ENCODE measurements around the gene TAF12.
"Not testable (repeated sequence)": the region's sequence is repeated elsewhere in the genome, so short reads cannot be mapped to it uniquely, and the experiment has no call there.

The TAF12 gene

DNA sequence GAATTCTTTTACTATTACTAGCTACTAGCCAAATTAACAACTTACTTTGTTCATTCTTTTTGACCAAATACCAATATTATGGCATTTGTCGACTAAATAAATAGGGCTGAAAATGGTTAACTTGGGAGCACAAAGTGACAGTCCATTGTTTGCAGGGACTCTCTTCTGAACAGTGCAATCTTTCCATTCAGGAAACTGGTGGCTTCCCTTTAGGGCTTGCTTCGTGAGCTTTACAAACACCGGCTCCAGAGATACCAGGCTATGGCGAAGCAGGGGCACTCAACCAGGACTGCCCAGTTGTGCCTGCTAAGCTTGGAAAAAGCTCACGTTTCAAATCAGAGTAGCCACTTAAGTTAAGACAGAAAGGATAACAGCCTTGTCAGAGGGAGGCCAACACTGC, 38.5 kb downstream of the TAF12 start:
- H3K27ac Mint-ChIP-seq = no peak overlapping the region
- no peaks in the 10 kb centered on the region for H3K9me3 Mint-ChIP-seq
- no peak overlapping the region for H3K4me3 Mint-ChIP-seq
- H3K4me1 Mint-ChIP-seq (ENCODE audit: low read depth) = peaks cover 8% of the 10 kb centered on the region
- H3K27me3 Mint-ChIP-seq = no peaks in the 10 kb centered on the region
- H3K36me3 Mint-ChIP-seq (ENCODE audit: low read depth) = peaks cover 30% of the 10 kb centered on the region

DNA sequence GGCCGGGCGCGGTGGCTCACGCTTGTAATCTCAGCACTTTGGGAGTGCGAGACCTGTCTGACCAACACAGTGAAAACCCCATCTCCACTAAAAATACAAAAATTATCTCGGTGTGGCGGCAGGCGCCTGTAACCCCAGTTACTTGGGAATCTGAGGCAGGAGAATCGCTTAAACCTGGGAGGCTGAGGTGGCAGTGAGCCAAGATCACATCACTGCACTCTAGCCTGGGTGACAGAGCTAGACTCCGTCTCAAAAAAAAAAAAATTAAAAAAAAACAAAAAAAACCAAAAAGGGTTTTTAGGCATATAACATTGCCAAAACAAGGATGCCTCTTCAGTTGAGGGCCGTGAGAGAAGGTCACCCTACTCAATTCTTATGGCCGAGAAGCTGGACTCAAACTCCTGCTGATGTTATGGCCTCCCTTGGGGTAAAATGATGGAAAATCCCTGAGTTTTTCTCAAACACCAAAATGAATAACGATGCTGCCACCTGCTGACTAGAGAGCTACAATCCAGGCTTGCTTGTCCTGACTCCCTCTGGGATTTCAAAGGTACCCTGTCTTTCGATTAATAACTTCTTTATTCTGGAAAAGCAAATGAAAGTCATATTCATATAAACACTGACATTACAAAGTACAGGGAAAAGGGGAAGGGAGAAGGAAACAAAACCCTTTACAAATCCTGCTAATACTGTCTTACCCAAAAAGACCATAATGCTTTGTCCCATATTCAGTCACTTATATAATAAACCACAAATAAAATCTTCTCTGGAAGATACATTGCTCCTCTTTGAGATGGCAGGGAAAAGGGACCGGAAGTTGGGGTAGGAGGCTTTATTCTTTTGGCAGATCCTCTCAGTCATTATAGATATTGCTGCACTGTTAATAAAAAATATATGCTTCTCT, 40.1 kb downstream of the TAF12 start:
- Mint-ChIP-seq H3K27ac (no peak overlapping the region), H3K4me3 (no peak overlapping the region), H3K27me3 (no peaks in the 10 kb centered on the region), H3K36me3 (ENCODE audit: low read depth) (peaks cover 30% of the 10 kb centered on the region), H3K4me1 (ENCODE audit: low read depth) (peaks cover 11% of the 10 kb centered on the region), H3K9me3 (no peaks in the 10 kb centered on the region)

DNA sequence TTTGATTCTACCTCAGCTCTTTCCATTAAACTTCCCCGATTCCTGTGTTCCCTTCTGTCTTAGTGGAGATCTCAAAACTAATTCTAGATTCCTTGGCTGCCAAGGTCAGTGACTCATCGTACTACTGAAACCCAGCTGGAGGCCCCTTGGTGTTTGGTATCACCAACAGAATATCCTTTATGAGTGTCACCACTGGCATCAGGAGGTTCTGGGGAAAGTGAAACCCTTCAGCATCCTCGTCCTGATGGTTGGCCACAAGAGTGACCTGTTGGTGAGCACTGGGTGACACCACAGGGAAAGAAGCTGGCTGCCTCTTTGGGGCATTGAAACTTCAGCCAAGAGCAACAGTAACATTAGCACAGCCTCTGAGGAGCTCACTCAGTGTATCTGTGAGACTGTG, 41.2 kb downstream of the TAF12 start:
- Mint-ChIP-seq H3K27ac (no peak overlapping the region), H3K4me3 (no peak overlapping the region), H3K27me3 (no peaks in the 10 kb centered on the region), H3K4me1 (ENCODE audit: low read depth) (peaks cover 11% of the 10 kb centered on the region), H3K36me3 (ENCODE audit: low read depth) (peaks cover 30% of the 10 kb centered on the region), H3K9me3 (no peaks in the 10 kb centered on the region)

DNA sequence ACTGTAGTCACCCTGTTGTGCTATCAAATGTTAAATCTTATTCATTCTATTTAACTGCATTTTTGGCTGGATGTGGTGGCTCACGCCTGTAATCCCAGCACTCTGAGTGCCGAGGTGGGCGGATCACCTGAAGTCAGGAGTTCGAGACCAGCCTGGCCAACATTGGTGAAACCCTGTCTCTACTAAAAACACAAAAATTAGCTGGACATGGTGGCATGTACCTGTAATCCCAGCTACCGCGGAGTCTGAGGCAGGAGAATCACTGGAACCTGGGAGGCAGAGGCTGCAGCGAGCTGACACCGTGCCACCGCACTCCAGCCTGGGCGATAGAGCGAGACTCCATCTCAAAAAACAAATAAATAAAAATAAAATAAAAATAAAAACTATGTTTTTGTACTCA, 46.6 kb downstream of the TAF12 start:
- H3K27me3 Mint-ChIP-seq; H3K4me3 Mint-ChIP-seq; H3K27ac Mint-ChIP-seq; H3K36me3 Mint-ChIP-seq (ENCODE audit: low read depth); H3K9me3 Mint-ChIP-seq: not testable (repeated sequence)
- peaks cover 13% of the 10 kb centered on the region for H3K4me1 Mint-ChIP-seq (ENCODE audit: low read depth)

DNA sequence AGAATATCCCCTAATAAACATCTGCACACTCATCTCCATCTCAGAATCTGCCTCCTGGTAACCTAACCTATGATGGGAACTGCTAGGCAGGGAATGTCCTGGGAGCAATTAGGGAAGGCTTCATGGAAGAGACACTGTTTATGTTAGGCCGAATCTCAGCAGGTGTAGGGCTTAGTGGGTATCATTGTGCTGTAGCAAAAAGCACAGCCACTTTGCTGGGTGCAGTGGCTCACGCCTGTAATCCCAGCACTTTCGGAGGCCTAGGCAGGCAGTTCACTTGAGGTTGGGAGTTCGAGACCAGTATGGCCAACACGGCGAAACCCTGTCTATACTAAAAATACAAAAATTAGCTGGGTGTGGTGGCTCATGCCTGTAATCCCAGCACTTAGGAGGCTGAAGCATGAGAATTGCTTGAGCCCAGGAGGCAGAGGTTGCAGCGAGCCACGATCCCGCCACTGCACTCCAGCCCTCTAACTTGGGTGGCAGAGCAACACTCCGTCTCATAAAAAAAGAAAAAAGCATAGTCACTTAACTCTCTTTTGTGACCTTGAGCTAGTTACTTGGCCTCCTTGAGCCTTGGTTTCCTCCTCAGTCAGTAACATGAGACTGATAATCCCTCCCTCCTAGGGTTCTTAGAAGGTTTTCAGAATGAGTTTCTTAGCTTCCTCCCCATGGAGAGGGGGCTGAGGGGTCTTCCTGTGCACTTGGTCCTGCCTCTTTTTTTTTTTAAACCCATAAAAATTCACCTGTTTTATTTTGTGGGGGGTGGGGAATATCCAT, 47.3 kb downstream of the TAF12 start:
- no peaks in the 10 kb centered on the region for H3K9me3 Mint-ChIP-seq
- no peak overlapping the region for H3K4me3 Mint-ChIP-seq
- H3K36me3 Mint-ChIP-seq (ENCODE audit: low read depth) = peaks cover 8% of the 10 kb centered on the region
- H3K4me1 Mint-ChIP-seq (ENCODE audit: low read depth) = peaks cover 13% of the 10 kb centered on the region
- H3K27me3 Mint-ChIP-seq = peaks cover 7% of the 10 kb centered on the region
- no peak overlapping the region for H3K27ac Mint-ChIP-seq

DNA sequence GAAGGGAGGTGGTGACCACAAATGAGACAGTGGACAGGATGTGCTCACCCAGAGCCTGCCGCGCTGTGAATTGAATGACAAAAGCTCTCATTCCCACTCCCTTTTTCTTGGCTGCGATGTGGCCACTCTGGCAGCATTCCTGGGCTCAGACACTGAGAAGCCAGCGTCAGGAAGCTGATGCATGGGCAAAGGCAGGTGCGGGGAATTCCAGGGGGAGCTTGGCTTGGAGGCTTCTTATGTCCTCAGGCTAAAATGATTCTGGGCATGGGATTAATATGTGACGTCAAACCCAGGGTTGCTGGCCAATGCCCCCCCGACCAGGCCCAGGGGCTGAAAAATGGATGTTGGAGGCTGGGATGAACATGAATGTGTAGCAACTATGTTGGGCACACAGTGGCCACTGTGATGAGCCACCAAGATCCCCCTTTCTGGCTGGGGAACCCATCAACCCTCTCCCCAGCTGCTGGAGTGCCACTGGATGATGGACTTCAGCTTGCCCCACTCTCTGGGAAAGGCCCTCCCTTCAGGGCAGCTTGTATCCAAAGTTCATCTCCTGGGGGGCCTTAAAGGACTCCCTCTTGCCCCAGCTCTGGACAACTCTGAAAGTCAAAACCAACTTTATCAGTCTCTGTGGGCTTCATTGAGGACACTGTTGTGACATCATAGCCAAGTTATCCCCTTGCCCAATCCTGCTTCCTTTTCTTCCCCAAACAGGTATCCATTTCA, 48.0 kb downstream of the TAF12 start:
- peaks cover 13% of the 10 kb centered on the region for H3K4me1 Mint-ChIP-seq (ENCODE audit: low read depth)
- H3K36me3 Mint-ChIP-seq (ENCODE audit: low read depth); H3K27ac Mint-ChIP-seq; H3K9me3 Mint-ChIP-seq; H3K4me3 Mint-ChIP-seq; H3K27me3 Mint-ChIP-seq: not testable (repeated sequence)

DNA sequence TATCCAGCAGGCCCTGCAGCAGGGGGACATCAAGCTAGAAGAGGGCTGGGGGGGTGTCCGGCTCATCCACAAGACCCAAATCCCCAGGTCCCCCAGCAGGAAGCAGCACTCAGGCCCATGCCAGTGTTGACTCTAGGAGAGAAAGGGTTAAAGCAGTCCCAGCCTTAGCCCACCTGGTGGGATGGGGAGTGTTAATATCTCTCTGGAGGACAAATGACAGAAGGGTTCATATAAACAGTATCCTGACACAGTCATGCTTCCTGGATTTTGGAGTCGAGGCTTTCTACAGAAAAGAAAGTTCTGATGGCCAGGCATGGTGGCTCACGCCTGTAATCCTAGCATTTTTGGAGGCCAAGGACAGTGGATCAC, 48.9 kb downstream of the TAF12 start:
- not testable (repeated sequence) for H3K27ac Mint-ChIP-seq

DNA sequence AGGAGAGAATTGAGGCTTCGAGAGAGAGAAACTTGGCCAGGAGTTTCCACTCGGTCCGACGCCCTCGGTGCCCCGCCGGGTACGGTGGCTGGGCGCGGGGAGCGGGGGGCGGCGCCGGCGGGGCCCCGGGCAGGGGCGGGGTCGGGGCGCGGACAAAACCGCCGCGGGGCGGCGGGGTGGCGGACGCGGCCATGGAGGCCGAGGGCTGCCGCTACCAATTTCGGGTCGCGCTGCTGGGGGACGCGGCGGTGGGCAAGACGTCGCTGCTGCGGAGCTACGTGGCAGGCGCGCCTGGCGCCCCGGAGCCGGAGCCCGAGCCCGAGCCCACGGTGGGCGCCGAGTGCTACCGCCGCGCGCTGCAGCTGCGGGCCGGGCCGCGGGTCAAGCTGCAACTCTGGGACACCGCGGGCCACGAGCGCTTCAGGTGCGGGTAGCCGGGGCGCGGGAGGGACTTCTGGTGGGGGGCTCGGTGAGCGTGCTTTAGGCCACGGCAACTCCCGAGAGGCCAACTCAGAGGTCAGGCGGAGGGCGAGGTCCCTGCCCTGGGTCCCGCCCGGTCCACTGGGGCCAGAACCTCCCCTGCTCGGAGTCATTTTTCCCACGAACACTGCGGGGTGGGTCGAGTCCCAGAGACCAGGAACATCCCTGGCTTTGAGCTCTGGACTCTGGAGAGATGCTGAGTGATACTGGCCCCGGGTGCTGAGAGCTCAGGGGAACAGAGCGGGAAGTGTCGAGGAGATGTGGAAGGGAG, 50.4 kb downstream of the TAF12 start:
- no peak overlapping the region for H3K27ac Mint-ChIP-seq
- peak overlapping the region; percentile 76 for H3K4me3 Mint-ChIP-seq
- H3K27me3 Mint-ChIP-seq = peaks cover 7% of the 10 kb centered on the region
- H3K36me3 Mint-ChIP-seq (ENCODE audit: low read depth) = peaks cover 3% of the 10 kb centered on the region
- H3K4me1 Mint-ChIP-seq (ENCODE audit: low read depth) = peaks cover 10% of the 10 kb centered on the region
- H3K9me3 Mint-ChIP-seq = no peaks in the 10 kb centered on the region

More for the DNA sequence above, 48.9 kb downstream of the TAF12 start:
- not testable (repeated sequence) for H3K9me3 Mint-ChIP-seq; H3K4me1 Mint-ChIP-seq (ENCODE audit: low read depth); H3K36me3 Mint-ChIP-seq (ENCODE audit: low read depth); H3K27me3 Mint-ChIP-seq; H3K4me3 Mint-ChIP-seq

DNA sequence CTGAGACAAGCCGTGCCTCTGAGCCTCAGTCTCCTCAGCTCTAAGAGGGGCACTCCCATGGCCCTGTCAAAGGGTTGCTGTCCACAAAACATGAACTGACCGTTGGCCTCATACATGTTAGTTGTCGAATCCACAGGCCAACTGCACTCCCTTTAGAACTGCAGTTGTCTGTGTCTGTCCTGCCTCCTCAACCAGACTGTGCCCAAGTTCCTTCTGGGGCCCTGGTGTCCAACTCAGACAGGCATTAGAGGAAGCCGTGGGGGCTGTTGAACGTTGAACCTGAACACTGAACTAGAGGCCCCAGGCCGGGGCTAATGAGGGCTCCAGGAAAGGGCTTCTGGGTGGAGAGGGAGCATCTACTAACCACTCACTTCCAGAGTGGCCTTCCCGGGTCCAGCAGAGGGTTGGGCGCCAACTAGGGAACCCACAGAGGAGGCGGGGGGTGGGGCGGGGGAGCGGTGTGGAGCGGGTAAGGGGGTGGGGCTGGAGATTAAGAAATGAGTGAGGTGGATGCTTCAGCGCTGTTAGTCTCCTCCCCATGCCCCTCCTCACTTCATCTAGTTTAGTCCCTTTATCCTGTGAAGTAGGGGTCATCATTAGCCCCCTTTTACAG, 51.1 kb downstream of the TAF12 start, which contains the start of gene RAB42:
TSS of gene RAB42 (plus strand) at position 558 of the 613 bp plus-strand sequence. CDS start 247 bp downstream, outside the sequence.
- H3K36me3 Mint-ChIP-seq (ENCODE audit: low read depth) = peaks cover 3% of the 10 kb centered on the region
- H3K9me3 Mint-ChIP-seq = no peaks in the 10 kb centered on the region
- H3K27ac Mint-ChIP-seq = no peak within 1 kb of the TSS
- H3K27me3 Mint-ChIP-seq = peaks cover 7% of the 10 kb centered on the region
- H3K4me1 Mint-ChIP-seq (ENCODE audit: low read depth) = peaks cover 10% of the 10 kb centered on the region
- peak within 1 kb of the TSS; percentile 76 for H3K4me3 Mint-ChIP-seq

DNA sequence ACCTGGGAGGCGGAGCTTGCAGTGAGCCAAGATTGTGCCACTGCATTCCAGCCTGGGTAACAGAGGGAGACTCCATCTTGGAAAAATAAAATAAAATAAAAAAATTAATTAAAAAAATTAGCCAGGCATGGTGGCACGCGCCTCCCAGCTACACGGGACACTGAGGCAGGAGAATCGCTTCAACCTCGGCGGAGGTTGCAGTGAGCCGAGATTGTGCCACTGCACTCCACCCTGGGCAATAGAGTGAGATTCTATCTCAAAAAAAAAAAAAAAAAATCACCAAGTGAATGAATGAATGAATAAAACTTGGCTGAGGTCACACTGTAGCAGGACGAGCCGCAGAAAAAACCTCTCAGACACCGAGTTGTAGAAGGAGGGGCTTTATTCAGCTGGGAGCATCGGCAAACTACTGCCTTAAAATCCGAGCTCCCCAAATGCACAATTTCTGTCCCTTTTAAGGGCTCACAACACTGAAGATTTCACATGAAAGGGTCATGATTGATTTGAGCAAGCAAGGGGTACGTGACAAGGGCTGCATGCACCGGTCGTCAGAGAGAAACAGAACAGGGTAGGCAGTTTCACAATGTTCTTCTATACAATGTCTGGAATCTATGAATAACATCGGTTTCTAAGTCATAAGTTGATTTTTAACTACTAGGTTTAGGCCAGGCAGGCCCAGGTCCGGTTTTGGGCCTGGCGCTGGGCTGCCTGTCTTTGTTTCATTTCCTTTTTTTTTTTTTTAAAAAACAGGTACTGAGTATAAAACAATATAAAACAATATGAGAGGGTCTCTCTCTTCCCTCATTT, 56.1 kb downstream of the TAF12 start:
- H3K36me3 Mint-ChIP-seq (ENCODE audit: low read depth); H3K9me3 Mint-ChIP-seq; H3K27me3 Mint-ChIP-seq; H3K27ac Mint-ChIP-seq; H3K4me3 Mint-ChIP-seq: not testable (repeated sequence)
- H3K4me1 Mint-ChIP-seq (ENCODE audit: low read depth) = peaks cover 13% of the 10 kb centered on the region

DNA sequence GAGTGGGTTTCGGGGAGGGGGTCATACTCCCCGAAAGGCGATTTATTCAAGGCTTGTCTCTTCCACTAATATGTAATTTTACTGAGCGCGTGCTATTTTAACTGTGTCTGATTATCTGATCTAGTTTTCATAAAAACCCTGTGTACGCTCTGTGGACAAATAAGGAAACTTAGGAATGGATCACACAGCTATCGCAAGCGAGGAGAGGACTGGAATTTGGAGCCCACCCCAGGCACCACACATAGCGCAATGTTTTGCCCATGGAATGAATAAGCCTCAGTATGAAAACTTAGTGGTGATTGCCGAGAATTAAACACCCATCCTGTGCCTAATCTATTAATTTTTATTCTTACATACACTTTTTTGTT, 60.6 kb downstream of the TAF12 start:
- no peaks in the 10 kb centered on the region for H3K27me3 Mint-ChIP-seq
- no peaks in the 10 kb centered on the region for H3K9me3 Mint-ChIP-seq
- H3K4me1 Mint-ChIP-seq (ENCODE audit: low read depth) = peaks cover 36% of the 10 kb centered on the region
- H3K27ac Mint-ChIP-seq = peak overlapping the region; percentile 96
- H3K4me3 Mint-ChIP-seq = peak overlapping the region; percentile 97
- H3K36me3 Mint-ChIP-seq (ENCODE audit: low read depth) = peaks cover 42% of the 10 kb centered on the region

DNA sequence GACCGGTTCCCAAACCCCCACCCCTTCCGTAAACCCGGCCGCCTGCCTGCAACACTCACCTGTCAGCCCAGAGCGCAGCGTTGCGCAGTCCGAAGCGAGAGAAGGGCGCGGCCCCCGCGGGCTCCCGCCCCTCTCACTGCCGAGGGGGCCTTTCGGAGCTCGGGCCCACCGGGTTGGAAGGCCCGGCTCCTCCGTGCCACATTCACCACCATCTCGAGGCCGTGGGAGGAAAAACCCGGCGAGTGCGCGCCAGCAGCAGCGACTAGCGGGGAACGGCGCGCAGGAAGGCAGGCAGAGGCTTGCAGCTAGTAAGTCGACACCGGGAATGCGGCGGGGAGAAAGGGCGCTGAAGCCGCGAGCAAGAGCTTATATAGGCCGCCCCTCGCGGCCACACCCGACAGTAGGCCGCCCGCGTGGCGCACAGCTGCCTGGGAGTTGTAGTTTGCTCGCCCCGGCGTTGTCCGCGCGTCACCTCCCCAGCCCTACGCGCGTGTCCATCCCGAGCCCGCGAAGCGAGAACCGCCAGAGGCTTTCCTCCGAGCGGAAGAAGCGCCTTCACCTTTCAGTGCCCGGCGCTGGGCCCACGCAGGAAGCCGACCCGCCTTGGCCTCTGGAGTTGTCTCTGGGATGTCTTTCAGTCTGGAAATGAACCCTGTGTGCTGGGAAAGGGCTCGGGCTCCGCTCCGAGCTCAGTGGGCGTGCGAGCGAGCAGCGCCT, 61.2 kb downstream of the TAF12 start:
- Mint-ChIP-seq H3K27ac (peak overlapping the region; percentile 96), H3K9me3 (no peaks in the 10 kb centered on the region), H3K4me3 (peak overlapping the region; percentile 97), H3K27me3 (no peaks in the 10 kb centered on the region), H3K36me3 (ENCODE audit: low read depth) (peaks cover 48% of the 10 kb centered on the region), H3K4me1 (ENCODE audit: low read depth) (peaks cover 36% of the 10 kb centered on the region)
